ENCODE measurements around the gene MIA3. TPM values are rescaled to one million over a fixed set of nuclear protein-coding genes. Genes with fewer than 3 reads are reported as not detected.
A peak's percentile ranks its signal among the peaks of the same experiment; 100 is the strongest.

MIA3 gene
- total RNA-seq, 1 donor from 2014 or later = 46.3 TPM

DNA sequence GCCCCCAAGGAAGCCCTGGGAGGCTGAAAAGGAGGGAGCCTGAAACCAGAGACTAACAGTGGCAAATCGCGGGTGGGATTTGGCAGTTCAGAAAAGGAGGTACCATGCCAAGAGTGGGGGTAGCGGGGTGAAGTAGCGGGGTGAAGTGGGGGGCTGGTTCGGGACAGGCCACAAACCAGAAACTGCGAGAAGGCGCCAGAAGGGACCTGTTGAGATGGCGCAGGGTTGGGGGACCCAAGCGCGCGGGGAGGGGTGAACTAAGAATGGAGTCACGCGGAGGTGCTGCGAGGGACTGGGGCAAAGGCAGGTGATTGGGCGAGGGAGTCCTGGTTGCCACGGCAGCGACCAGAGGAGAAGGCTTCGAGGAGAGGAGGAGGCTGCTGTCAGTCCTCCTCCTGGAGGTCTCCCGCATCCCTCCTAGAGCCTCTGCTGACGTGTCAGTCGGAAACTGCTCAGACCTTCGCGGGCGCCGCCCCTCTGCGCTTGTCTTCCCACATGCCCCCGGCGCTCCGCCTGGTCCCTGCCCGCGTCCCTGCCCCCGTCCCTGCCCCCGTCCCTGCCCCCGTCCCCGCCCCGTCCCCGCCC, 438 bp upstream of the MIA3 start:
- no peak overlapping the region for H3K27ac ChIP-seq
- peaks cover 3% of the 10 kb centered on the region for H3K36me3 Mint-ChIP-seq
- TF ChIP-seq EZH2 (IDR thresholded peaks at IDR 0.05) (no peak), EZH2phosphoT487 (IDR thresholded peaks at IDR 0.05) (no peak)
- TF ChIP-seq, protein P1, sequence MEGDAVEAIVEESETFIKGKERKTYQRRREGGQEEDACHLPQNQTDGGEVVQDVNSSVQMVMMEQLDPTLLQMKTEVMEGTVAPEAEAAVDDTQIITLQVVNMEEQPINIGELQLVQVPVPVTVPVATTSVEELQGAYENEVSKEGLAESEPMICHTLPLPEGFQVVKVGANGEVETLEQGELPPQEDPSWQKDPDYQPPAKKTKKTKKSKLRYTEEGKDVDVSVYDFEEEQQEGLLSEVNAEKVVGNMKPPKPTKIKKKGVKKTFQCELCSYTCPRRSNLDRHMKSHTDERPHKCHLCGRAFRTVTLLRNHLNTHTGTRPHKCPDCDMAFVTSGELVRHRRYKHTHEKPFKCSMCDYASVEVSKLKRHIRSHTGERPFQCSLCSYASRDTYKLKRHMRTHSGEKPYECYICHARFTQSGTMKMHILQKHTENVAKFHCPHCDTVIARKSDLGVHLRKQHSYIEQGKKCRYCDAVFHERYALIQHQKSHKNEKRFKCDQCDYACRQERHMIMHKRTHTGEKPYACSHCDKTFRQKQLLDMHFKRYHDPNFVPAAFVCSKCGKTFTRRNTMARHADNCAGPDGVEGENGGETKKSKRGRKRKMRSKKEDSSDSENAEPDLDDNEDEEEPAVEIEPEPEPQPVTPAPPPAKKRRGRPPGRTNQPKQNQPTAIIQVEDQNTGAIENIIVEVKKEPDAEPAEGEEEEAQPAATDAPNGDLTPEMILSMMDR (IDR thresholded peaks at IDR 0.05) = no peak
- peaks cover 13% of the 10 kb centered on the region for H3K4me1 Mint-ChIP-seq
- no peaks in the 10 kb centered on the region for H3K9me3 ChIP-seq (ENCODE audit: low read depth)
- peaks cover 15% of the 10 kb centered on the region for H3K4me1 ChIP-seq
- peaks cover 36% of the 10 kb centered on the region for H3K79me2 ChIP-seq (ENCODE audit: low read depth)
- H3K4me3 ChIP-seq = peak overlapping the region; percentile 51
- no peaks in the 10 kb centered on the region for H3K36me3 ChIP-seq
- H3K4me3 Mint-ChIP-seq = peak overlapping the region; percentile 88
- no peaks in the 10 kb centered on the region for H3K9me3 Mint-ChIP-seq
- peaks cover 10% of the 10 kb centered on the region for H3K27me3 Mint-ChIP-seq (ENCODE audit: insufficient read depth, low read depth)
- peak; percentile 98 for DNase-seq (ENCODE audit: low spot score)
- H2AFZ ChIP-seq (replicated peaks) = peak overlapping the region; percentile 98
- peak overlapping the region; percentile 77 for H3K4me2 ChIP-seq
- H3K9ac ChIP-seq = no peak overlapping the region
- H4K20me1 ChIP-seq (ENCODE audit: low read depth) = peaks cover 21% of the 10 kb centered on the region
- peaks cover 6% of the 10 kb centered on the region for H3F3A ChIP-seq (ENCODE audit: low read depth)
- peaks cover 32% of the 10 kb centered on the region for H3K27me3 ChIP-seq
- peak overlapping the region; percentile 67 for H3K27ac Mint-ChIP-seq

DNA sequence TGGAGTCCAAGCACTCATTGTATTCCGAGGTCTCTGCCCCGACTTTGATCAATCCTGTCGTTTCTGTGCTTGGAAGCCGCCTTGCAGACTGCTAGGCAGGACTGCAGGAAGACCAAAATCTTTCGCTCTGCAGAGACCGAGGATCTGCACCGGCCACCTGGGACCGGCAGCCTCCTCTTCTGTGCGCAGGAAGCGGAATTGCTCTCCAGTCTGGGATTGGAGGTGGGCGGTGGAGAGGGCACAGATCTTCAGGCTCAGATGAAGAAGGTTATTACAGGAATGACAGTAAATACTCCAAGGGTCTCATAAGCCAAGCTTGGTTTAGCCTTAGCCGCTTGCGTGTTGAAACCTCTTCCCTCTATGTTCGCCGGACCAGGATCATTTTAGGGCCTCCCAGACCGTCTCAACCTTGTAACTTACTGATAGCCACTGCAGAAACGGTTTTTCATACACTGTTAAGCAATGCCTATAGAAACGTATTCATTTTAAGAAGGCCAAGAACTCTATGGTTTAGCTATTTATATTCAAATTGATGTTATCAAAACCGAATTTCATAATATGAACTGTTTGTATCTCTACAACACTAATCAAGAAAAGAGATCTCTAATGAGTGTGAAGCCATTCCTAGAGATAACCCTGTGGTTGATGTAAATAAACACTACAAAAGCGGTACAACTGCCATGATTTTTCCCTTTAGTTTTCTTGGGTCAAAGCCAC, 1.1 kb downstream of the MIA3 start:
- peaks cover 10% of the 10 kb centered on the region for H3K27me3 Mint-ChIP-seq (ENCODE audit: insufficient read depth, low read depth)
- H3K36me3 ChIP-seq = peaks cover 3% of the 10 kb centered on the region
- H3K4me3 ChIP-seq = peak overlapping the region; percentile 98
- H3K79me2 ChIP-seq (ENCODE audit: low read depth) = peaks cover 36% of the 10 kb centered on the region
- H3F3A ChIP-seq (ENCODE audit: low read depth) = peaks cover 6% of the 10 kb centered on the region
- peaks cover 21% of the 10 kb centered on the region for H4K20me1 ChIP-seq (ENCODE audit: low read depth)
- H2AFZ ChIP-seq (replicated peaks) = peak overlapping the region; percentile 92
- H3K27me3 ChIP-seq = peaks cover 16% of the 10 kb centered on the region
- peaks cover 15% of the 10 kb centered on the region for H3K4me1 ChIP-seq
- H3K9me3 Mint-ChIP-seq = no peaks in the 10 kb centered on the region
- no peak overlapping the region for H3K27ac Mint-ChIP-seq
- H3K27ac ChIP-seq = no peak overlapping the region
- H3K36me3 Mint-ChIP-seq = peaks cover 7% of the 10 kb centered on the region
- DNase-seq (ENCODE audit: low spot score) = peak; percentile 56
- TF ChIP-seq EZH2 (IDR thresholded peaks at IDR 0.05) (no peak), EZH2phosphoT487 (IDR thresholded peaks at IDR 0.05) (no peak)
- TF ChIP-seq, protein P1 (IDR thresholded peaks at IDR 0.05) = no peak
- H3K4me1 Mint-ChIP-seq = peaks cover 13% of the 10 kb centered on the region
- H3K9ac ChIP-seq = peak overlapping the region; percentile 82
- H3K4me3 Mint-ChIP-seq = peak overlapping the region; percentile 94
- H3K9me3 ChIP-seq (ENCODE audit: low read depth) = no peaks in the 10 kb centered on the region
- peak overlapping the region; percentile 86 for H3K4me2 ChIP-seq

DNA sequence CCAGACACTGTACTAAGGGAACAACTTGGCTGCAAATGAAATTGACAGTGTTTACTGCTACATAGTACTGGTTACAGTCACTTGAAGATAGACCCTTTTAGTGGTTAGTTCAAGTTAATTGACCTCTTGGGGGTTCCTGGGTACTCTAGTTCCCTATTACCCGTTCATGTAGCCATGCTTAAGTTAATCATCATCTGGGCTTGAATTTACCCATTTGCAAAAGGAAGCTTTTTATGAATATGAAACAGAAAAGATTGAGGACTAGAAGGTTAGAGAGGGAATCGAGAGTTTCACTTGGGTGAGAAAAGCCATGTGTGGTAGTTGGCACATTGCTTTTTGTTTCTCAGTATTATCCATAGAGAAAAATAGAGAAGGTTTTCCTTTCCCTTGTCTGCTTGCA, 2.7 kb downstream of the MIA3 start:
- Histone ChIP-seq H3K27ac (no peak overlapping the region), H3K36me3 (peaks cover 8% of the 10 kb centered on the region), H3K27me3 (peaks cover under 1% of the 10 kb centered on the region), H3K4me1 (peaks cover 15% of the 10 kb centered on the region), H3K9ac (no peak overlapping the region), H3F3A (ENCODE audit: low read depth) (peaks cover 6% of the 10 kb centered on the region), H4K20me1 (ENCODE audit: low read depth) (peaks cover 21% of the 10 kb centered on the region), H2AFZ (replicated peaks) (no peak overlapping the region), H3K4me2 (no peak overlapping the region), H3K9me3 (ENCODE audit: low read depth) (no peaks in the 10 kb centered on the region), H3K4me3 (no peak overlapping the region), H3K79me2 (ENCODE audit: low read depth) (peaks cover 36% of the 10 kb centered on the region)
- H3K36me3 Mint-ChIP-seq = peaks cover 9% of the 10 kb centered on the region
- H3K4me1 Mint-ChIP-seq = peaks cover 13% of the 10 kb centered on the region
- TF ChIP-seq, protein P1 (IDR thresholded peaks at IDR 0.05) = no peak
- no peak for TF ChIP-seq EZH2phosphoT487 (IDR thresholded peaks at IDR 0.05)
- no peak for TF ChIP-seq EZH2 (IDR thresholded peaks at IDR 0.05)
- H3K4me3 Mint-ChIP-seq = no peak overlapping the region
- DNase-seq (ENCODE audit: low spot score) = no peak
- H3K27me3 Mint-ChIP-seq (ENCODE audit: insufficient read depth, low read depth) = peaks cover 10% of the 10 kb centered on the region
- H3K9me3 Mint-ChIP-seq = no peaks in the 10 kb centered on the region
- no peak overlapping the region for H3K27ac Mint-ChIP-seq
